Measurements from ENCODE around the gene SASH1.

The SASH1 gene

GRCh38 chr6:148497257-148497656 lies 154.6 kb downstream of the SASH1 start:
- peak; percentile 43 for DNase-seq (ENCODE audit: low spot score)

DNA sequence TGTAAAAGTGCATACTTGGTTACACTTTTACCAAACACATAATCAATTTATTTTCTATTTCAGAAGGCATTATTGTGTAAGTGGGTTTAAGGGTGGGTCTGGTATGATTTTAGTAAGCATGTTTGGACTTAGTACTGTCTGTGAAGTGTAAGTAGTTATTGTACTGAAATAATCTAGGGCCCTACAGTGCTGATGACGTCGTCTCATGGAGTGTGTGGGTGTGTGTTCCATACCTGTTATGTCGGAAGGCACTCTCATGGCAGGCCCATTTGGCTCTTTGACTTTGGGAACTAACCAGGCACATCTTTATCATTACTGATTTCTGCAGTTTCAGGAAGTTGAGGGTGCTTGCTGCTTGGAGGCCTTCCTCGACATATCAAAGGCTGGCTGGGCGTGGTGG lies 155.1 kb downstream of the SASH1 start:
- no peak for DNase-seq (ENCODE audit: low spot score)

GRCh38 chr6:148500402-148500801 lies 157.8 kb downstream of the SASH1 start:
- DNase-seq (ENCODE audit: low spot score) = no peak

- peak; percentile 84 for DNase-seq (ENCODE audit: low spot score)
These were observed 158.5 kb downstream of the SASH1 start for GRCh38 chr6:148501178-148501590.

DNA sequence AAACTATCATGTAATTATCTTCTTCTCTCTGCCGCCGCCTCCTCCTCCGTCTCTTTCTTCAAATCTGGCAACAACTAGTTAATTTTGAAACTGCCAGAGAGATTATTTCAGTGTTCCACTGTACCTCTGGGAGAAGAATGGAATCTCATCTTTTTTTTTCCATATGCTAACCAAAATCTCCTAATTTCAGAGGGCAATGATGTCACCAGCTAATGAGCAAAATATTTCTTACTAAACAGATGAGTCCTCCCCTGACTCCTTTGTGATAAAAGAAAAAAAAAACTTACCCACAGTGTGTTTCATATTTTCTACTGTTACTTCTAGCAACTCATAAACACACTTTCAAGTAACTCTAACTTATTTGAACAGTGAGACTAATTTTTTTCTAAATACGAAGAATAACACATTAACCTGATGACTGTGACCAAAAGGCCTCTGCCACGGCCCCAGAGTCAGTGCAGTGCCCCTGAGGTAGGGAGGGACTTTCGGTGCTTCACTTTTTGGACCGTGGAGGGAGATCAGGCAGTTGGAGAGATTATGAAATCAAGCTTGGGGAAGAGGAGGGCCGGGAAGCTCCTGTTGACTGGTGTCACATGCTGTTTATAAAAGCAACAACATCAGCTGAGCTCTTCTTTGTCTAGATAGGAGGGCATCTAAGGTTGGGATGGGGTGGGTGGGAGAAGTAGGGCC lies 159.6 kb downstream of the SASH1 start:
- DNase-seq (ENCODE audit: low spot score) = peak; percentile 45

- DNase-seq (ENCODE audit: low spot score) = no peak
These were observed 160.1 kb downstream of the SASH1 start for GRCh38 chr6:148502773-148503135.

DNA sequence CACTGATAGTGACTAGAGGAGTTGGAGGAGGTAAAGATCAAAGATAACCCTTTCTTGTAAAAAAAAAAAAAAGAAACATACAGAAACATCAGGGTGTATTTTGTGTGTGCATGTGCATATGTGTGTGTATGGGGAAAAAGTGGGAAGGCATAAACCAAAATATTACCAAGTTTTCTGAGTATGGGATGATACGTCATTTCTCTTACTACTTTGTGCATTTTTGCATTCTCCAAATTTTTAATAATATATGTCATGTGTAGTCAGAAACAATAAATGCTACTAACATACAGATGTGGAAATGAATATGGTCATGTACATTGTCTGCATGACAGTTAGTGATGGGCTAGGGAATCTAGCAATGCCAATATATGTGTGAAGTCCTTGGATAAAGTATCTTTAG lies 161.1 kb downstream of the SASH1 start:
- DNase-seq (ENCODE audit: low spot score) = no peak

- peak; percentile 38 for DNase-seq (ENCODE audit: low spot score)
These were observed 165.1 kb downstream of the SASH1 start for GRCh38 chr6:148507774-148508173.

- peak; percentile 69 for DNase-seq (ENCODE audit: low spot score)
These were observed 165.9 kb downstream of the SASH1 start for GRCh38 chr6:148508401-148509041.

DNA sequence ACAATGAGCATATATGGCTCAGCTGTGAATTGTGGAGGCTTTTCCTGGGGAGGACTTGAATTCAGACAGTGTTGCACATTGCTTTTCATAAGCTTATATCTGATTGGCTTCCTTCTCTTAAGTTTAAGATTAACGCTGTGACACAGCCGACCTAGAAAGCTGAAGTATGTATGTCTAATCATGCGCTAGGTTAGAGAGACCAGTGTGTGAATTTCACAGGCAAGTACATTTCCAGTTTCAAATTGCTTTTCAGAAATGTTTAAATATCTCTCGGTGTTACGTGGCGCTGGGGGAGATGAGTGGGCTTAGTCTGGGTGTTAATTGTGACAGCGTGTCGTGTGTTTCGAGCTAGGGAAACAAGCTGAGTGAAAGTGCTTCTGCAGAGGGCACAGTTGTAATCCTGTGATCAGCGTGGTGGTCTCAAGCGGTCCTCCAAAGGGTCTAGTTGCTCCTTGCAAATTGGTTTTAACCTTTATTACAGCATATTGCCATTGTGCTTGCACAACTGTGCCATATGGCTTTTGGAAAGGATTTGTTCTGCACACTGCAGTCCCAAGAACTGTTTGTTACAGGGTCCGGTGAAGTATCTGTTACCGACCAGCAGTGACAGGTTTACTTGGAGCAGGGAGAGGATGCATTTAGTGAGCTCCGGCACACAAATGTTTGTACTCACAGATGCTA lies 166.6 kb downstream of the SASH1 start:
- no peak for DNase-seq (ENCODE audit: low spot score)

GRCh38 chr6:148509800-148510581 lies 167.4 kb downstream of the SASH1 start:
- peak; percentile 76 for DNase-seq (ENCODE audit: low spot score)

GRCh38 chr6:148513145-148514071 lies 170.8 kb downstream of the SASH1 start:
- DNase-seq (ENCODE audit: low spot score) = peak; percentile 78

DNA sequence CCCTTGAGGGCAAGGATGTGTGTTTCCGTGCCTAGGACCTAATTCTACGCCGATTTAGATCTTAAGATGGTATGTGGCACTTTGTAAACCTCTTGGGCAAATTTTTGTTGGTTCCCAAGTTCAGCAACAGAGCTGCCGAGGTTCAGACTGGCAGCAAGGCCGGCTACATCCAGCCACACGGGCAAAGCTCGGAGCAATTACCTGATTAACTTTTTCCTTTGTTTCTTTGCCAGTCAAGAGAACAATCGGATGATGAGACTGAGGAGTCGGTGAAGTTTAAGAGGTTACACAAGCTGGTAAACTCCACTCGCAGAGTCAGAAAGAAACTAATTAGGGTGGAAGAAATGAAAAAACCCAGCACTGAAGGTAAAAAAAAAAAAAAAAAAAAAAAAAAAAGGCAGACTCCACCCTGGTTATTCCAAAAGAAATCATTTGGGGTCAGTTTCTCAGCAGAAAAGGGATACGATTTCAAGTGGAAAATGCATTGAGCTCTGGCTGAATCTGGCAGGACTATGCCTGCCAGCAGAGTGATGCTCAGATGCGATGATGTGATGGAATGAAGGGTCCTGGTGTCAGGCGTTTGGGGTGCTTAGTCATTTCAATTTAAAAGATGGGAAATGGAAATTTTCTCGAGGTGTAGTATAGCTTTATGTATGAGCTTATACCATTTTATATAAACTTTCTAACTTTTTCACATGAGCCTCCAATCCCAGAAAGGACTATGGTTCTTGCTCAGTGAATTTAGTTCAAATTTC lies 171.6 kb downstream of the SASH1 start:
- peak; percentile 41 for DNase-seq (ENCODE audit: low spot score)

- DNase-seq (ENCODE audit: low spot score) = no peak
These were observed 173.6 kb downstream of the SASH1 start for GRCh38 chr6:148516217-148516616.

DNA sequence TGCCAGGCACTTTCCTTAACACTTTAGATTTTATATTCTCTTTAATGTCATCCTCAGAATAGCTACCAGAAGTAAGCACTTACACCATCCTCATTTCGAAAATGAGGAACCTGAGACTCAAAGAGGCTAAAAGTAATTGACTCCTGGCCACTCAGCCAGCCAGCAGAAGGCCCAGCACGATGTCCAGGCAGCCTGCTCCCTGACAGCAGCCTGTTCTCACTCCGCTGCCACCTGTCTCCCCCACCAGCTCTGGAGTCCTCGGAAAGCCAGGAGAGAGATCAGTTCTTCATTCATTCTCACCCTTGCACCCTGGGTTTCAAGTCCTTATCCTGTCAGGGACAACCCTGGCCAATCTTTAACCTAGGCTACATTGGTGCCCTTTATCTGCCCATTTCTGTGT lies 174.0 kb downstream of the SASH1 start:
- no peak for DNase-seq (ENCODE audit: low spot score)

GRCh38 chr6:148517470-148517869 lies 174.8 kb downstream of the SASH1 start:
- no peak for DNase-seq (ENCODE audit: low spot score)

DNA sequence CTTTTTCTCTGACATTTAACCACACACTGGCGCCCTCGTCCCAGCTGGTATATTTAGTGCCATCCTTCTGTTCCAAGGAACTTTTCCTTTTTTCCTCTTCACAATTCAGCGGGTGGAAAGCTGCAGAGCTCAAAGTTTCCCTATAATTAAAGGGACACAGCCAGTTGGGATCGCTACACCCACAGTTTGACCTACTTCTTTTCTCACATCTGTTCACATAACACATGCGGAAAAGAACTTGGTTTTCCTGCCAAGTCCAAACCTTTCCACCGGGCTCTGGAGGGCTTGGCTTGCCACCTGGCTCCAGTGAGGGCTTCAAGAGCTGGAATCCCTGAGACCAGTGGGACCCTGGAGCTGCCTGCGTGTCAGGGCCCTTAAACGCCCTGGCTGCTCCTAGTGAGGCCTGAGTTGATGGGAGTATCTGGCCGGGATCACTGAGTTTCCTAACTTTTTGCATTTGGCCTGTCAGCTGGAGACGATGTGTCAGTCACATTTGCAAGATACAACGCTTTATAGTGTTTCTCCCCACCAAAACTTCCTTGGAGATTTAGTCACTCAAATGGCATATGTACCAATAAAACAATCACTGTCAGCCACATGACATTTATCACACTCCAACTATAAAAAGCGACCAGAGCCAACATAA lies 176.0 kb downstream of the SASH1 start:
- peak; percentile 28 for DNase-seq (ENCODE audit: low spot score)

- DNase-seq (ENCODE audit: low spot score) = no peak
These were observed 177.6 kb downstream of the SASH1 start for GRCh38 chr6:148520109-148520841.

DNA sequence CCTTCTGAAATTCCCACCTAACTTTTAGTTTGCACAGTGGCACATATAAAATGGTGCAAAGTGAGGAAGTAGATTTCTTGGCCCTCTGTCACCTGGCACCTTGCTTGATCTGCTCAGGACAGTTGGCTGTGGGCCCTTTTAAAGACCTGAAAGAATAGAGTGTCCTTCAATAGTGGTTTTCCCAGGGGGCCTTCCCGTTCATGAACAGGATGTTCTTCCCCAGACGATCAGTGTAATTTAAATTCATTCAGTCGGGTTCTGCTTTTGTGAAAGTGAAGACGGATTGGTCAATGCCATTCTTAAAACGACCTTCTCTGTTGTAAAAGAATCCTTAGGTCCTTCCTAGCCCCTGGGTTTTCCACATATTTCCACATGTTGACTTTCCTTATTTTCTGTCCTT lies 178.5 kb downstream of the SASH1 start:
- no peak for DNase-seq (ENCODE audit: low spot score)

Data from AG20443 (cell line).